H9 (cell line): ENCODE data around the gene IFIH1. TPM values are rescaled to one million over a fixed set of nuclear protein-coding genes. Genes with fewer than 3 reads are reported as not detected.

Experiments used
- DNase-seq: peaks from one replicate; pipeline ENCODE4 v3.0.0-alpha.2; 2017
- H2AFZ ChIP-seq: one replicate; pipeline ENCODE4 v1.6.1; 2013; ENCODE audit warnings: mild to moderate bottlenecking, low read length, control low read depth, moderate library complexity
- H2AK5ac ChIP-seq: 2 replicates; pipeline ENCODE4 v1.6.1; 2013; ENCODE audit warnings: low read length, control low read depth, mixed read lengths; ENCODE audit not compliant: insufficient read length
- H2BK120ac ChIP-seq: one replicate; pipeline ENCODE4 v1.6.1; 2013; ENCODE audit warnings: low read depth, mild to moderate bottlenecking, low read length, control low read depth, inconsistent platforms; ENCODE audit not compliant: poor library complexity, severe bottlenecking
- H2BK12ac ChIP-seq: 2 replicates; pipeline ENCODE4 v1.6.1; 2013; ENCODE audit warnings: low read length, control low read depth, mixed read lengths, low read depth; ENCODE audit not compliant: insufficient read length
- H2BK15ac ChIP-seq: 2 replicates; pipeline ENCODE4 v1.6.1; 2013; ENCODE audit warnings: low read depth, low read length, control low read depth
- H2BK20ac ChIP-seq: one replicate; pipeline ENCODE4 v1.6.1; 2013; ENCODE audit warnings: low read depth, mild to moderate bottlenecking, low read length, control low read depth, inconsistent platforms; ENCODE audit not compliant: poor library complexity, severe bottlenecking
- H2BK5ac ChIP-seq: 2 replicates; pipeline ENCODE4 v1.6.1; 2013; ENCODE audit warnings: low read length, control low read depth, mixed read lengths; ENCODE audit not compliant: insufficient read length
- H3K14ac ChIP-seq: 2 replicates; pipeline ENCODE4 v1.6.1; 2013; ENCODE audit warnings: low read length, control low read depth; ENCODE audit not compliant: insufficient read depth
- H3K18ac ChIP-seq: 2 replicates; pipeline ENCODE4 v1.6.1; 2013; ENCODE audit warnings: low read depth, mild to moderate bottlenecking, mixed read lengths, low read length, control low read depth; ENCODE audit not compliant: insufficient read length
- H3K23ac ChIP-seq: 2 replicates; pipeline ENCODE4 v1.6.1; 2013; ENCODE audit warnings: low read length, control low read depth, mixed read lengths, low read depth; ENCODE audit not compliant: insufficient read length
- H3K23me2 ChIP-seq: 2 replicates; pipeline ENCODE4 v1.6.1; 2013; ENCODE audit warnings: low read depth, mild to moderate bottlenecking, mixed read lengths, low read length, control low read depth; ENCODE audit not compliant: insufficient read length, poor library complexity, severe bottlenecking
- H3K27ac ChIP-seq: 2 replicates; pipeline ENCODE4 v1.5.1; 2013; ENCODE audit warnings: low read length, control low read depth, mixed read lengths, low read depth; ENCODE audit not compliant: insufficient read length
- H3K27me3 ChIP-seq: 2 replicates; pipeline ENCODE4 v1.6.1; 2013; ENCODE audit warnings: low read length, control low read depth, inconsistent platforms; ENCODE audit not compliant: insufficient read depth
- H3K4ac ChIP-seq: 2 replicates; pipeline ENCODE4 v1.6.1; 2013; ENCODE audit warnings: low read depth, mild to moderate bottlenecking, control low read depth, inconsistent platforms, low read length, moderate library complexity
- H3K4me1 ChIP-seq: 2 replicates; pipeline ENCODE4 v1.6.1; 2013; ENCODE audit warnings: low read length, control low read depth, inconsistent platforms; ENCODE audit not compliant: insufficient read depth
- H3K4me2 ChIP-seq: 2 replicates; pipeline ENCODE4 v1.6.1; 2013; ENCODE audit warnings: low read length, control low read depth, mixed read lengths; ENCODE audit not compliant: insufficient read length, insufficient read depth
- H3K56ac ChIP-seq: 2 replicates; pipeline ENCODE4 v1.6.1; 2013; ENCODE audit warnings: low read depth, mild to moderate bottlenecking, mixed read lengths, low read length, control low read depth; ENCODE audit not compliant: insufficient read length
- H3K79me1 ChIP-seq: 2 replicates; pipeline ENCODE4 v1.6.1; 2013; ENCODE audit warnings: low read depth, mild to moderate bottlenecking, moderate library complexity, low read length, control low read depth, inconsistent platforms; ENCODE audit not compliant: insufficient read depth, poor library complexity, severe bottlenecking
- H3K79me2 ChIP-seq: 2 replicates; pipeline ENCODE4 v1.6.1; 2013; ENCODE audit warnings: low read length, control low read depth, inconsistent platforms; ENCODE audit not compliant: insufficient read depth
- H3K9ac ChIP-seq: 2 replicates; pipeline ENCODE4 v1.6.1; 2013; ENCODE audit warnings: low read length, control low read depth, mixed read lengths; ENCODE audit not compliant: insufficient read length; ENCODE audit errors: extremely low read depth
- H3K9me3 ChIP-seq: one replicate; pipeline ENCODE4 v1.6.1; 2013; ENCODE audit warnings: low read depth, low read length, inconsistent platforms; ENCODE audit not compliant: control insufficient read depth
- H3T11ph ChIP-seq: one replicate; pipeline ENCODE4 v1.6.1; 2013; ENCODE audit warnings: mild to moderate bottlenecking, low read length, control low read depth, inconsistent platforms
- H4K20me1 ChIP-seq: one replicate; pipeline ENCODE4 v1.6.1; 2013; ENCODE audit not compliant: control insufficient read depth, insufficient read length, insufficient read depth
- H4K5ac ChIP-seq: 2 replicates; pipeline ENCODE4 v1.6.1; 2013; ENCODE audit warnings: low read depth, mild to moderate bottlenecking, mixed read lengths, low read length, control low read depth; ENCODE audit not compliant: insufficient read length
- H4K8ac ChIP-seq: replicated peaks from 2 replicates; pipeline ENCODE4 v1.6.1; 2013; ENCODE audit warnings: low read length, control low read depth, mixed read lengths, low read depth; ENCODE audit not compliant: insufficient read length
- H4K91ac ChIP-seq: 2 replicates; pipeline ENCODE4 v1.6.1; 2013; ENCODE audit warnings: low read depth, mild to moderate bottlenecking, moderate library complexity, mixed read lengths, low read length, control low read depth; ENCODE audit not compliant: insufficient read length
- H3K27ac Mint-ChIP-seq, 3 experiments: 2 replicates in 2 of 3; 3 replicates in 1 of 3; pipeline ENCODE4 v1.8.0; 2020 to 2021; ENCODE audit warnings: mixed read lengths in 3 of 3, mild to moderate bottlenecking in 1 of 3, moderate library complexity in 1 of 3
- H3K27me3 Mint-ChIP-seq: 2 replicates; pipeline ENCODE4 v1.8.0; 2021; ENCODE audit warnings: low read depth, mild to moderate bottlenecking, moderate library complexity, mixed read lengths
- H3K36me3 Mint-ChIP-seq, 3 experiments: 2 replicates in 2 of 3; 3 replicates in 1 of 3; pipeline ENCODE4 v1.8.0; 2020 to 2021; ENCODE audit warnings: low read depth in 3 of 3, mixed read lengths in 3 of 3; ENCODE audit not compliant: insufficient read depth in 1 of 3
- H3K4me1 Mint-ChIP-seq, 2 experiments: 2 replicates each; pipeline ENCODE4 v1.8.0; 2020; ENCODE audit warnings: mixed read lengths in 2 of 2
- H3K4me3 Mint-ChIP-seq, 2 experiments: 2 replicates in 1 of 2; 3 replicates in 1 of 2; pipeline ENCODE4 v1.8.0; 2020 to 2021; ENCODE audit warnings: mild to moderate bottlenecking in 2 of 2, mixed read lengths in 2 of 2, moderate library complexity in 1 of 2
- H3K9me3 Mint-ChIP-seq, 2 experiments: 2 replicates in 1 of 2; 3 replicates in 1 of 2; pipeline ENCODE4 v1.8.0; 2020; ENCODE audit warnings: mild to moderate bottlenecking in 2 of 2, mixed read lengths in 2 of 2, moderate library complexity in 1 of 2
- CTCF ChIP-seq: fragments of 200-600 bp; sonication (generic); conservative IDR thresholded peaks from 3 replicates; pipeline ENCODE4 v1.8.0; 2021; ENCODE audit warnings: antibody characterized with exemption, mild to moderate bottlenecking
- WGBS: extraction: QIAGEN DNeasy Blood & Tissue Kit; methylation state at CpG from one replicate; pipeline ENCODE4 v1.1.7; 2013; ENCODE audit warnings: missing lambda C conversion rate, low lambda C conversion rate, mixed read lengths; ENCODE audit not compliant: insufficient read length; ENCODE audit errors: extremely low coverage; 5-methylcytosine and 5-hydroxymethylcytosine counted together
- total RNA-seq: library from RNA; stranded (reverse); gene quantifications from 2 replicates; pipeline ENCODE4 v1.2.1, GENCODE V29; 2021

IFIH1 gene
- total RNA-seq, 1 experiment from 2014 or later: 0.81 TPM

GRCh38 chr2:162234620-162235462 lies 83.6 kb downstream of the IFIH1 start:
- H3K9me3 ChIP-seq: no peaks in the 10 kb centered on the region
- no peak overlapping the region for H3K27ac ChIP-seq
- no peak overlapping the region for H2BK15ac ChIP-seq
- H3K4me2 ChIP-seq: no peak overlapping the region
- H2BK20ac ChIP-seq: no peak overlapping the region
- H3K79me2 ChIP-seq: no peaks in the 10 kb centered on the region
- H3K4me1 ChIP-seq: no peaks in the 10 kb centered on the region
- no peak overlapping the region for H3K18ac ChIP-seq
- H2BK12ac ChIP-seq: no peak overlapping the region
- no peak overlapping the region for H4K91ac ChIP-seq
- Mint-ChIP-seq H3K4me3 (no peak overlapping the region), H3K27me3 (no peaks in the 10 kb centered on the region), H3K4me1 (no peaks in the 10 kb centered on the region), H3K9me3 (peaks cover 0 to 5% of the 10 kb centered on the region in 2 experiments; a peak in 2 of 5 replicates), H3K27ac (no peak overlapping the region), H3K36me3 (peaks cover 0 to 2% (median 0%) of the 10 kb centered on the region in 3 experiments; a peak in 1 of 7 replicates)
- TF ChIP-seq CTCF: no peak
- H3K14ac ChIP-seq: no peak overlapping the region; the same call in 1 of the 2 replicates
- no peak overlapping the region for H2AFZ ChIP-seq
- H2AK5ac ChIP-seq: no peak overlapping the region
- DNase-seq: no peak
- H2BK120ac ChIP-seq: no peak overlapping the region
- no peak overlapping the region for H4K5ac ChIP-seq
- no peak overlapping the region for H2BK5ac ChIP-seq
- no peak overlapping the region for H4K8ac ChIP-seq
- H3K23me2 ChIP-seq: no peaks in the 10 kb centered on the region
- no CpG with 5 or more reads among the region's 38 CpGs for WGBS
- H3K56ac ChIP-seq: no peak overlapping the region
- H3T11ph ChIP-seq: no peak overlapping the region
- no peaks in the 10 kb centered on the region for H3K27me3 ChIP-seq
- no peak overlapping the region for H3K23ac ChIP-seq
- H3K4ac ChIP-seq: no peak overlapping the region
- H3K79me1 ChIP-seq: no peaks in the 10 kb centered on the region
- no peak overlapping the region for H3K9ac ChIP-seq
- H4K20me1 ChIP-seq: no peaks in the 10 kb centered on the region
